ENCODE data around the gene PTGES2. TPM values are rescaled to one million over a fixed set of nuclear protein-coding genes. Genes with fewer than 3 reads are reported as not detected.

Gene PTGES2
- 10 to 100 TPM; 47.6 to 48.4 TPM for total RNA-seq

DNA sequence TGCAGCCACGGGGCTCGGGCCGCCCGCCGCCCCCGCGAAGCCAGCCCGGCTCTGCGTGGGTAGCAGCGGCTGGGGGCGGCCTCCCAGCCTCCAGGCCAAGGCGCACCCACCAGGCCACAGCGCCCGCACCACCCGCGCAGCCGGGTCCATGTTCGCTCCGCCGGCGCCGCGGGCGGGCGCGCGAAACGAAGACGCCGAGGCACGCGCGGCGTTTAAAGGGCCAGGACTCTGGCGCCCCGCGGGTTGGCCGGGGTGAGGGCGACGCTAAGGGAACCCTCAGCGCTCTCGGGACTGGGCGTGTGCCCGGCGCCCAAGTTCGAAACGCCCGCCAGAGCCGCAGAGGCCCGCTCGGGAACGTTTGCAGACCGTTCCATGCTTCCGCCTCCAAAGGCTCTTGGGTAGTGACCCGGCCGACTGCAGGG is at the start of gene PTGES2:
TSS of gene PTGES2 (minus strand) at position 162 of the 422 bp plus-strand sequence. CDS start at position 150, 12 bp downstream.
- H3K4me3 Mint-ChIP-seq, result peak within 1 kb of the TSS; percentile 95
- peak within 1 kb of the TSS; percentile 95 for H3K27ac Mint-ChIP-seq
- peaks cover 30% of the 10 kb centered on the region for H3K4me1 Mint-ChIP-seq (ENCODE audit: low read depth)
- peaks cover 4% of the 10 kb centered on the region for H3K36me3 Mint-ChIP-seq (ENCODE audit: low read depth)
- peak; percentile 78 for DNase-seq
- intact Hi-C loops (cut with micrococcal nuclease), result loop anchor here (1.0 kb wide), 1 partner anchor 195 kb away; the partner anchor contains the start of genes COQ4 and TRUB2
- H3K9me3 Mint-ChIP-seq, result no peaks in the 10 kb centered on the region
- H3K27me3 Mint-ChIP-seq (ENCODE audit: low read depth), result no peaks in the 10 kb centered on the region
- CTCF ChIA-PET, result interaction anchor here (3.2 kb wide), 1 partner anchor 10 kb away, joined by 24 read pairs; no protein-coding TSS in a partner anchor

GRCh38 chr9:128175726-128176125 is 48.2 kb upstream of the PTGES2 start:
- CTCF ChIA-PET, result interaction anchor here (1.1 kb wide), 1 partner anchor 15 kb away, joined by 4 read pairs; the partner anchor contains the start of gene CIZ1
- intact Hi-C loops (cut with micrococcal nuclease), result no loop called here
- H3K27ac Mint-ChIP-seq, result no peak overlapping the region

GRCh38 chr9:128175102-128175563 is 47.6 kb upstream of the PTGES2 start:
- intact Hi-C loops (cut with micrococcal nuclease), result no loop called here
- Mint-ChIP-seq H3K9me3 (peaks cover 4% of the 10 kb centered on the region), H3K4me1 (ENCODE audit: low read depth) (no peaks in the 10 kb centered on the region), H3K36me3 (ENCODE audit: low read depth) (peaks cover 17% of the 10 kb centered on the region), H3K27ac (no peak overlapping the region), H3K27me3 (ENCODE audit: low read depth) (no peaks in the 10 kb centered on the region), H3K4me3 (no peak overlapping the region)
- CTCF ChIA-PET, result interaction anchor here (1.1 to 1.3 kb wide), 2 partner anchors 8 to 16 kb away, joined by 3 to 4 read pairs; partner anchors contain the start of gene CIZ1
- DNase-seq, result no peak

More at GRCh38 chr9:128175726-128176125, 48.2 kb upstream of the PTGES2 start:
- peaks cover 23% of the 10 kb centered on the region for H3K36me3 Mint-ChIP-seq (ENCODE audit: low read depth)
- DNase-seq, result no peak
- H3K9me3 Mint-ChIP-seq, result peaks cover 4% of the 10 kb centered on the region
- no peaks in the 10 kb centered on the region for H3K27me3 Mint-ChIP-seq (ENCODE audit: low read depth)
- no peak overlapping the region for H3K4me3 Mint-ChIP-seq
- no peaks in the 10 kb centered on the region for H3K4me1 Mint-ChIP-seq (ENCODE audit: low read depth)

DNA sequence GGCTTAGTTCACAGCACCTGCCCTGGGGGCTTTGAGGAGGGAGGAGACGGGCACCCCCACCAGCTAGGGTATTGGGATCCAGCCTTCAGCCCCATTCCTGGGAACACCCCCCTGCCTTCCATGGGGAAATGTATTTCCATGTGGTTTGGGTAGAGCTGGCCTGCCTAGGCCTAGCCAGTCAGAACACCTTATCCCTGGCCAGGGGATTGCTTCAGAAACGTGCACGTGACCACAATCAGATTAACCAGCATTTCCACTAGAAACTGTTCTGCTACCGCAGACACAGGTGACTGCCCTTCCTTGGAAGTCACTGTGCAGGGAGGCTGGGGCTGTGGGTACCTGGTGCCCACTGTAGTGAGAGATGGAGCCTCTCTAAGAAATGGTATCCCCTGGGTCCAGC is 46.5 kb upstream of the PTGES2 start:
- Mint-ChIP-seq H3K27ac (no peak overlapping the region), H3K36me3 (ENCODE audit: low read depth) (peaks cover 9% of the 10 kb centered on the region), H3K9me3 (peaks cover 2% of the 10 kb centered on the region), H3K27me3 (ENCODE audit: low read depth) (no peaks in the 10 kb centered on the region), H3K4me1 (ENCODE audit: low read depth) (no peaks in the 10 kb centered on the region), H3K4me3 (no peak overlapping the region)
- intact Hi-C loops (cut with micrococcal nuclease), result no loop called here
- CTCF ChIA-PET, result interaction anchor here (0.7 to 1.3 kb wide), 2 partner anchors 9 to 463 kb away, joined by 3 read pairs; no protein-coding TSS in a partner anchor
- no peak for DNase-seq

- Mint-ChIP-seq H3K36me3 (ENCODE audit: low read depth) (peaks cover 8% of the 10 kb centered on the region), H3K27ac (no peak overlapping the region), H3K4me1 (ENCODE audit: low read depth) (no peaks in the 10 kb centered on the region), H3K27me3 (ENCODE audit: low read depth) (no peaks in the 10 kb centered on the region), H3K9me3 (no peaks in the 10 kb centered on the region), H3K4me3 (no peak overlapping the region)
- CTCF ChIA-PET, result interaction anchor here (0.8 kb wide), 1 partner anchor 20 kb away, joined by 3 read pairs; no protein-coding TSS in a partner anchor
- intact Hi-C loops (cut with micrococcal nuclease), result no loop called here
- DNase-seq, result no peak
These were observed 42.4 kb upstream of the PTGES2 start for GRCh38 chr9:128169925-128170324.

DNA sequence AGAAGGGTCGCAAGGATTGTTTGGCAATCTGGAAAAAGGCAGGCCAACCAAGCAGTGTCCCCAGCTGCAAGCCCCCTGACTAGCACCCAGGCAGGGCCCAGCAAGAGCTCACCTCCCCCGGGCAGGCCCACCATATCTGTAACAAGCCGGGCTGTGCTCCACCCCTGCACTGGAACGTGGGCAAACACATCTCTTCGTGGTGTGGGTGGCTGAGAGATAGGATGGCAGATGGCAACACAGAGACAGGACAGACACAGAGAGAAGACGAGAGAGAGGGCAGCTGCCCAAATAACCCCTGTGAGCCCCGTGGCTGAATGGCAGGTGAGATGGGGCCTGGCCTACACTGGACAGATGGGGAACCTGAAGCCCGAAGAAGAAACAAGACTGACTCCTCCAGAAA is 42.0 kb upstream of the PTGES2 start:
- no peaks in the 10 kb centered on the region for H3K4me1 Mint-ChIP-seq (ENCODE audit: low read depth)
- CTCF ChIA-PET, result no interaction called here
- no peaks in the 10 kb centered on the region for H3K9me3 Mint-ChIP-seq
- intact Hi-C loops (cut with micrococcal nuclease), result no loop called here
- H3K27me3 Mint-ChIP-seq (ENCODE audit: low read depth), result no peaks in the 10 kb centered on the region
- no peak overlapping the region for H3K4me3 Mint-ChIP-seq
- H3K36me3 Mint-ChIP-seq (ENCODE audit: low read depth), result peaks cover 9% of the 10 kb centered on the region
- H3K27ac Mint-ChIP-seq, result no peak overlapping the region
- DNase-seq, result no peak

- Mint-ChIP-seq H3K4me3 (no peak overlapping the region), H3K27me3 (ENCODE audit: low read depth) (no peaks in the 10 kb centered on the region), H3K27ac (no peak overlapping the region), H3K9me3 (no peaks in the 10 kb centered on the region), H3K36me3 (ENCODE audit: low read depth) (peaks cover 13% of the 10 kb centered on the region), H3K4me1 (ENCODE audit: low read depth) (no peaks in the 10 kb centered on the region)
- no peak for DNase-seq
- CTCF ChIA-PET, result no interaction called here
- intact Hi-C loops (cut with micrococcal nuclease), result no loop called here
These were observed 41.3 kb upstream of the PTGES2 start for GRCh38 chr9:128168731-128169308.

- H3K36me3 Mint-ChIP-seq (ENCODE audit: low read depth), result peaks cover 17% of the 10 kb centered on the region
- H3K27me3 Mint-ChIP-seq (ENCODE audit: low read depth), result no peaks in the 10 kb centered on the region
- H3K4me3 Mint-ChIP-seq, result no peak overlapping the region
- CTCF ChIA-PET, result no interaction called here
- no peaks in the 10 kb centered on the region for H3K9me3 Mint-ChIP-seq
- no peak for DNase-seq
- intact Hi-C loops (cut with micrococcal nuclease), result no loop called here
- no peak overlapping the region for H3K27ac Mint-ChIP-seq
- peaks cover 3% of the 10 kb centered on the region for H3K4me1 Mint-ChIP-seq (ENCODE audit: low read depth)
These were observed 39.7 kb upstream of the PTGES2 start for GRCh38 chr9:128167209-128167608.

DNA sequence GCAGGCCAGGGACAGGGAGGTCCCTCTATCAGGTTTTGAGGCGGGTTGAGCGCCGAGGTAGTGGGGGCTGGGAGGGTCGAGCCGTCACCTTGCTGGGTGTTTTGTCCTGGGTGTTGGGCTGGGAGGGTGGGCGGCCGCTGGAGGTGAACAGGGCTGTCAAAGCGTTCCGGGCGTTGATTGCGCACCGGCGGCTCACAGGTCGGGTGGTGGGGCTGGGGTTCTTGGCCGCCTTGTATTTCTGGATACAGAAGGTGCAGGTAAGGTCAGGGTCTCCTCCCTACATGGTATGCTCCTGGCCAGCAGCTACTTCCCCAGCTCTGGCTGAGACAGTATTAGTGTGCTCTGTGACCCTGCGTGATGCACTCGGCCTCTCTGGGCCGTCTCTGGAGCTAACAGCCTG is 38.6 kb upstream of the PTGES2 start:
- Mint-ChIP-seq H3K4me3 (no peak overlapping the region), H3K27ac (no peak overlapping the region), H3K27me3 (ENCODE audit: low read depth) (no peaks in the 10 kb centered on the region), H3K9me3 (no peaks in the 10 kb centered on the region), H3K4me1 (ENCODE audit: low read depth) (peaks cover 6% of the 10 kb centered on the region), H3K36me3 (ENCODE audit: low read depth) (peaks cover 17% of the 10 kb centered on the region)
- DNase-seq, result no peak
- CTCF ChIA-PET, result no interaction called here
- intact Hi-C loops (cut with micrococcal nuclease), result no loop called here

- peaks cover 16% of the 10 kb centered on the region for H3K36me3 Mint-ChIP-seq (ENCODE audit: low read depth)
- no peaks in the 10 kb centered on the region for H3K9me3 Mint-ChIP-seq
- peak overlapping the region; percentile 36 for H3K27ac Mint-ChIP-seq
- H3K4me3 Mint-ChIP-seq, result no peak overlapping the region
- no peaks in the 10 kb centered on the region for H3K27me3 Mint-ChIP-seq (ENCODE audit: low read depth)
- CTCF ChIA-PET, result no interaction called here
- H3K4me1 Mint-ChIP-seq (ENCODE audit: low read depth), result peaks cover 13% of the 10 kb centered on the region
- DNase-seq, result no peak
- intact Hi-C loops (cut with micrococcal nuclease), result loop anchor here (5.0 kb wide), 1 partner anchor 158 kb away; the partner anchor contains the start of genes COQ4 and TRUB2
These were observed 36.9 kb upstream of the PTGES2 start for GRCh38 chr9:128164307-128164885.

- DNase-seq, result no peak
- CTCF ChIA-PET, result no interaction called here
- H3K27ac Mint-ChIP-seq, result peak overlapping the region; percentile 36
- H3K4me3 Mint-ChIP-seq, result no peak overlapping the region
- intact Hi-C loops (cut with micrococcal nuclease), result loop anchor here (5.0 kb wide), 1 partner anchor 159 kb away; the partner anchor contains the start of genes COQ4 and TRUB2
- H3K9me3 Mint-ChIP-seq, result no peaks in the 10 kb centered on the region
- H3K4me1 Mint-ChIP-seq (ENCODE audit: low read depth), result peaks cover 16% of the 10 kb centered on the region
- no peaks in the 10 kb centered on the region for H3K27me3 Mint-ChIP-seq (ENCODE audit: low read depth)
- peaks cover 16% of the 10 kb centered on the region for H3K36me3 Mint-ChIP-seq (ENCODE audit: low read depth)
These were observed 36.2 kb upstream of the PTGES2 start for GRCh38 chr9:128163523-128164306.

DNA sequence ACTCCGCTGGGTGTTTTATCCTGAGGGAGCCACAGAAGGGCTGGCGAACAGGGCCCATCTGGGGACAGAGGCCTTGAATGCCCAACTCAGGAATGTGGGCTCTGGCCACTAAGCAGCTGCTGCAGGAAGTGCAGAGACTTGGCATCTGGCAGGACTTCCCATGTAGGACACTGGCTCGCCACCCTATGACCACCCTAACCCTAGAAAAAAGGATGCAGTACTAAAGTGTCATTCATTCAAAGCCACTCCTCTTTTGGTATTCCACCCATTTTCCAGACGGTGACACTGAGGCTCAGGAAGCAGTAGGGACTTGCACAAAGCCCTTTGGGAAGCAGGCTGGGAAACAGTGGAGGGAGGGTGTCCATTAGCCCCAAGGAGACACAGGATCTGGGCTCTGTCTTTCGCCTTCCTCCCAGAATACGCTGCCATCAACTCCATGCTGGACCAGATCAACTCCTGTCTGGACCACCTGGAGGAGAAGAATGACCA is 35.5 kb upstream of the PTGES2 start:
- Mint-ChIP-seq H3K36me3 (ENCODE audit: low read depth) (peaks cover 13% of the 10 kb centered on the region), H3K27ac (no peak overlapping the region), H3K9me3 (no peaks in the 10 kb centered on the region), H3K4me3 (no peak overlapping the region), H3K27me3 (ENCODE audit: low read depth) (no peaks in the 10 kb centered on the region), H3K4me1 (ENCODE audit: low read depth) (peaks cover 16% of the 10 kb centered on the region)
- no peak for DNase-seq
- intact Hi-C loops (cut with micrococcal nuclease), result loop anchor here (5.0 kb wide), 1 partner anchor 159 kb away; the partner anchor contains the start of genes COQ4 and TRUB2
- CTCF ChIA-PET, result no interaction called here
